Right kidney (tissue), 1 donor: ENCODE measurements around the gene NHSL1.

Experiments
- DNase-seq: peaks from one replicate; pipeline ENCODE4 v3.0.0-alpha.2; 2016

NHSL1 gene

GRCh38 chr6:138497286-138497685 lies 2.0 kb downstream of the NHSL1 start:
- no peak for DNase-seq

DNA sequence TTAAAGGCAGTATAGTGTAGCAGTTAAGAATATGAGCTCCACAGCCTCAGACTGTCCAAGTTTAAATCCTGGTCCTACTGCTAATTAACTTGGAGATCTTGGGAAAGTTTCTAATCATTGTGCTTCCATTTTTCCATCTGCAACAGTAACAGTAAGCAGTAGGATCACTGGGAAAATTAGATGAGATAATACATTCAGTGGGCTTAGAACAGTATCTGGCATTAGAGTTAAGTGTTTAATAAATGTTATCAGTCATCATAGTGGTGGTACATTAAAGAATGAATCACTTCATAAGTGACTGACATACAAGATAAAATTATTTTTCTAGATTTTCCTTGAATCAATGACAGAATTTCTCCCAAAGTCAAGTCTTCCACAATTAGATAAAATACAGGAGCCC lies 5.0 kb downstream of the NHSL1 start:
- DNase-seq = no peak

DNA sequence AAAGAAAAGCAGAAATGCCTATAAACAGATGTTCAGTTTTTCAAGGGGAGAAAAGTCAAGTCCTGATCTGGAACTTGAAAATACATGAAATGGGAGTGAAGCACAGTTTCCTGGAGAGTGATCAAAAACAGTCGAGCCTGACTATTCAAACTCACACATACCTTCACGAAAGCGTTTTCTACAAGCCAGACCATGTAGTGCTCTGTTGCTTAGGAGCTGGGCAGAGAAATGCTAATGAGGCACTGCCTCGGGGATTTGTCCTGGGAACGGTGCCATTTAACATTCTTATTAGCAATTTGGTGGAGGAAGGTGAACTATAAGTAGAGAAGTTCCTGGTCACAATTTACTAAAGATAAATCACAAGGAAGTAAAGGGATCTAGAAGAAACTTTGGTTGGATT lies 5.9 kb downstream of the NHSL1 start:
- no peak for DNase-seq

- DNase-seq = no peak
Measured at GRCh38 chr6:138492871-138493270, 6.4 kb downstream of the NHSL1 start.

DNA sequence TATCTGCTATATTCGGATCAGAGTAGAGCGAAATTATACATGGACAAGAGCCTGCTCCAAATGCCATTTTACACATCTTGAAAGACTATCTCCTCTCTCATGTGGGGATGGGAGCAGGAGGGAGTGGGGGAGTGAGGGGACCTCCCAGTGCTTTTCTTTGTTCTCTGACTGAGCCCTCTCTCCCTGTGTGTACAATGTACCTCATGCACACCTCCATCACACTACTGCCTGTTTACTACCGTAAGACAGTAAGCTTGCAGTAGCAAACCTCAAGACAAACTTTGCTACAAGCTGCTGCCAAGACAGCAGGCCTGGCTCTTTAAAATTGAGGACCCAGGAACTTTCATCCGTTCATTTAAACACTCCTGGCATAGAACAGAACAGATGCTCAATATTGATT lies 7.2 kb downstream of the NHSL1 start:
- DNase-seq = no peak

- DNase-seq = no peak
Measured at GRCh38 chr6:138491017-138491416, 8.3 kb downstream of the NHSL1 start.

DNA sequence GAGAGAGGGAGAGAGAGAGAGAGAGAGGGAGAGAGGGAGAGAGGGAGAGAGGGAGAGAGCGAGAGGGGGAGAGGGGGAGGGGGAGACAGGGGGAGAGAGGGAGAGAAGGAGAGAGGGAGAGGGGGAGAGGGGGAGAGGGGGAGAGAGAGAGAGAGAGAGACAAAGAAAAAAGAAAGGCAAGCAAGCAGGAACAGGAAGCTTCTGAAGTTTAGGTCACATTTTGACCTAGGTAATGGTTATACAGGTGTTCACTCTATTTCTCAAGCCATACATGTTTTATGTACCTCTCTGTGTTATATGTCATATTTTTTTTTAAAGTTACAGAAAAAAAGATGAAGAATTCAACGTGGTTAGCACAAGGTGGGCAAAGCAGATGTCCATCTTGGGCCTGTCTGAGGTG lies 9.4 kb downstream of the NHSL1 start:
- DNase-seq = no peak

GRCh38 chr6:138487102-138487604 lies 12.1 kb downstream of the NHSL1 start:
- no peak for DNase-seq

GRCh38 chr6:138486249-138487101 lies 12.8 kb downstream of the NHSL1 start:
- no peak for DNase-seq

- no peak for DNase-seq
Measured at GRCh38 chr6:138485586-138486248, 13.6 kb downstream of the NHSL1 start.

DNA sequence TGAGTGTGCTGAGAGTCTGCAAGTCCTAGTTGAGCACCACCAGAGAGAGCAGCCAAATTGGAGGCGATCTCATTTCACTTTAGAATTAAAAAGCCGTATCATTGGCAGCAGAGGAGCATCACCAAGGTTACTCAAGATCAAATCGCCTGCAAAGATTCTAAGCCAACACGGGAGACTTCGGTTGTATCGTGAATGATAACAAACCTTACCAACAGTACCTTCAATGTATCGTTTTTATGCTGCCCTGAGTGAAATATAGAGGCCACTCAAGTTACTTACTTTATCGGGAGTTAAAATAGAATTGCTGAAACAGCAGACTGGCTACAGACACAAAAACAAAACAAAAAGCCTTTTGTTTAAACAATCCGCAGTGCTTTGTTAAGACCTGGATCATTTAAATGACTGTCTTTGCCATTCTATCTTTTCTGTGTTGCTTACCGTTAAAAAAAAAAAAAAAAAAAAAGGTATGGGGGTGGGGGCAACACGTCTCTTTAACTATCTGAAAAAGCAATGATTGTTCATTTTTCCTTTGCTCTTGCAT lies 14.2 kb downstream of the NHSL1 start:
- no peak for DNase-seq

- DNase-seq = no peak
Measured at GRCh38 chr6:138484018-138484731, 15.1 kb downstream of the NHSL1 start.

GRCh38 chr6:138482816-138483215 lies 16.5 kb downstream of the NHSL1 start:
- DNase-seq = no peak

DNA sequence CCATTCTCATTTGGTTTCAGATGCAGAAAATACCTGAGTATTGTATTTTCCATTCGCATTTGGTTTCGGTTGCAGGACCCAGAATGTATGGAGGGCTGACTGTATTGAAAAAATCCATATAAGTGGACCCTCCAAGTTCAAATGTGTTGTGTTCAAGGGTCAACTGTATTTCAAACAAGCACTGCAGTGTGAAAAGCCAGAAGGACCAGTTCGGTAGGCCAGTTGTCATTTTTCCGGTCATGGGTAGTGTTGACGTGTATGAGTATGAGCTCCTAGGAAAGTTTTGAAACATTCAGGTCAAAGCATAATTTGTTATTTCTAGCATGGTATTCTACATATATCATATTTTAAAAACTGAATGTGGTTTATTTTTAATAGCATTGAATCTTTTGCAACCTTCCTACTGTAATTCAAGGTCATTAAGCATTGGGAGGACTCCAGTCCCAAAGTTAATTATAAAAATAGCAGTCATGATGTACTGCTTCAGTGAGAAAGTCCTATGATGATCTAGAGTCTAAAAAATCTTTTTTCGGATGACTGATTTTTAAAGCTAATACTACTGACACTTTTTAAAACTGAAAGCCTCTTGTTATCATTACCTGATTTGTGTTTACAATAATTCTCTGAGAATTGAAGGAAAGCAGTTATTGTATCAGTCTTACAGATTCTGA lies 18.9 kb downstream of the NHSL1 start:
- no peak for DNase-seq

GRCh38 chr6:138477913-138478539 lies 21.3 kb downstream of the NHSL1 start:
- no peak for DNase-seq

GRCh38 chr6:138476116-138476515 lies 23.2 kb downstream of the NHSL1 start:
- DNase-seq = no peak

GRCh38 chr6:138473144-138473543 lies 26.1 kb downstream of the NHSL1 start:
- no peak for DNase-seq

DNA sequence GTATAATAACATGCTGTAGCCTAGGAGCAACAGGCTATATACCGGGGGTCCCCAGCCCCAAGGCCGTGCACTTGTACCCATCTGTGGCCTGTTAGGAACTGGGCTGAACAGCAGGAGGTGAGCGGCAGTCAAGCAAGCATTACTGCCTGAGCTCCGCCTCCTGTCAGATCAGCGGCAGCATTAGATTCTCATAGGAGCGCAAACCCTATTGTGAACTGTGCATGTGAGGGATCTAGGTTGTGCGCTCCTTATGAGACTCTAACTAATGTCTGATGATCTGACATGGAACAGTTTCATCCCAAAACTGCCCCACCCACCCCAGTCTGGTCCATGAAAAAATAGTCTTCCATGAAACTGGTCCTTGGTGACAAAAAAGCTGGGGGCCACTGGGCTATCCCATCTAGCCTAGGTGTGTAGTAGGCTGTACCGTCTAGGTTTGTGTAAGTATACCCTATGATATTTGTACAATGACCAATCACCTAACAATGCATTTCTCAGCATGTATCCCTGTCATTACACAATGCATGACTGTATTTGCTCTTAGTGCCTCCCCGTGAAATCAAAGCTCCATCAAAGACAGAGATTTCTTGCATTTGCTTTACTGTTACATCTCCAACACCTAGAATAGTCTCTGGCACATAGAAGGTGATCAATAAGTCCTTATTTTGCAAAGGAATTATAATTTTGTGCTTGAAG lies 30.8 kb downstream of the NHSL1 start:
- no peak for DNase-seq

GRCh38 chr6:138467901-138468300 lies 31.4 kb downstream of the NHSL1 start:
- DNase-seq = no peak

DNA sequence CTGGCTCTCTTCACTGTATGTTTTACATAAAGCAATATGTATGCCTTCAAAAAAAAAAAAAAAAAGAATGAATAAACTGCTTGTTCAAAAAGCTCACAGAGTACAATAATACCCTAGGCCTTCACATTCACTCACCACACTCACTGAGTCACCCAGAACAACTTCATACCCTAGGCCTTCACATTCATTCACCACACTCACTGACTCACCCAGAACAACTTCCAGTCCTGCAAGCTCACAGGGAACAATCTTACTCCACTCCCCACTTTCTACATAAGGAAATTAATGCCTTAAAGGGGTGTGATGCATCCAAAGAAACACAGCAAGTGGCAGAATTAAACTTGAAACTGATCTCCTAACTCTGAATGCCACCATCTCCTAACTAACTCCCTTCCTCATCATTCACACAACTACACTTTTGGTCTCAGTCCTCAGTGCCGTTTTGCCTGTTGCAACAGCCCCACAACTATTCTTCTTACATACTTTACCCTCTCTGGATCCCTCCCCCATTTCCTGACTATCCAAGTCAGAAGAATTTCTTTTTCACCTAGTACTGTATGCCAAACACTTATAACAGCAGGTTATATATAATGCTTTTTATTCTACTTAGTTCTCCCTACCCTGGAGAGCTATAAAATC lies 34.2 kb downstream of the NHSL1 start:
- no peak for DNase-seq

GRCh38 chr6:138464085-138464484 lies 35.2 kb downstream of the NHSL1 start:
- no peak for DNase-seq
